Measurements from ENCODE around the gene ANKRD53.

ANKRD53 gene

GRCh38 chr2:70943205-70943871, 35.1 kb upstream of the ANKRD53 start:
- DNase-seq: peak; percentile 69

- no peak for DNase-seq
Measured at GRCh38 chr2:70944111-70944690, 34.2 kb upstream of the ANKRD53 start.

GRCh38 chr2:70946832-70947442, 31.5 kb upstream of the ANKRD53 start:
- DNase-seq: peak; percentile 93

- DNase-seq: no peak
Measured at GRCh38 chr2:70947556-70948184, 30.8 kb upstream of the ANKRD53 start.

GRCh38 chr2:70948337-70949003, 30.0 kb upstream of the ANKRD53 start:
- peak; percentile 94 for DNase-seq

- peak; percentile 30 for DNase-seq
Measured at GRCh38 chr2:70949086-70949485, 29.3 kb upstream of the ANKRD53 start.

- DNase-seq: no peak
Measured at GRCh38 chr2:70954886-70955285, 23.5 kb upstream of the ANKRD53 start.

GRCh38 chr2:70956141-70956540, 22.3 kb upstream of the ANKRD53 start:
- DNase-seq: no peak

GRCh38 chr2:70957798-70958197, 20.6 kb upstream of the ANKRD53 start:
- no peak for DNase-seq

- no peak for DNase-seq
Measured at GRCh38 chr2:70958759-70959158, 19.7 kb upstream of the ANKRD53 start.

GRCh38 chr2:70959271-70959761, 19.1 kb upstream of the ANKRD53 start:
- no peak for DNase-seq

- no peak for DNase-seq
Measured at GRCh38 chr2:70959851-70960832, 18.3 kb upstream of the ANKRD53 start.

- DNase-seq: no peak
Measured at GRCh38 chr2:70960833-70961647, 17.4 kb upstream of the ANKRD53 start.

- DNase-seq: no peak
Measured at GRCh38 chr2:70961648-70961994, 16.8 kb upstream of the ANKRD53 start.

- no peak for DNase-seq
Measured at GRCh38 chr2:70962211-70962884, 16.1 kb upstream of the ANKRD53 start.

GRCh38 chr2:70962885-70963878, 15.2 kb upstream of the ANKRD53 start:
- no peak for DNase-seq

GRCh38 chr2:70964133-70964532, 14.3 kb upstream of the ANKRD53 start:
- DNase-seq: no peak

- peak; percentile 79 for DNase-seq
Measured at GRCh38 chr2:70964596-70965386, 13.6 kb upstream of the ANKRD53 start.

Data from eye (tissue), 1 donor.